Germinal center (tissue), 1 donor: Measurements from ENCODE around the gene FBXO42.

Source experiments
- DNase-seq: peaks from one replicate; pipeline ENCODE4 v3.0.0; 2012; ENCODE audit warnings: mixed read lengths, low spot score

Gene FBXO42

GRCh38 chr1:16204216-16204615 lies 148.1 kb downstream of the FBXO42 start:
- no peak for DNase-seq

GRCh38 chr1:16203550-16203949 lies 148.7 kb downstream of the FBXO42 start:
- DNase-seq, result no peak

DNA sequence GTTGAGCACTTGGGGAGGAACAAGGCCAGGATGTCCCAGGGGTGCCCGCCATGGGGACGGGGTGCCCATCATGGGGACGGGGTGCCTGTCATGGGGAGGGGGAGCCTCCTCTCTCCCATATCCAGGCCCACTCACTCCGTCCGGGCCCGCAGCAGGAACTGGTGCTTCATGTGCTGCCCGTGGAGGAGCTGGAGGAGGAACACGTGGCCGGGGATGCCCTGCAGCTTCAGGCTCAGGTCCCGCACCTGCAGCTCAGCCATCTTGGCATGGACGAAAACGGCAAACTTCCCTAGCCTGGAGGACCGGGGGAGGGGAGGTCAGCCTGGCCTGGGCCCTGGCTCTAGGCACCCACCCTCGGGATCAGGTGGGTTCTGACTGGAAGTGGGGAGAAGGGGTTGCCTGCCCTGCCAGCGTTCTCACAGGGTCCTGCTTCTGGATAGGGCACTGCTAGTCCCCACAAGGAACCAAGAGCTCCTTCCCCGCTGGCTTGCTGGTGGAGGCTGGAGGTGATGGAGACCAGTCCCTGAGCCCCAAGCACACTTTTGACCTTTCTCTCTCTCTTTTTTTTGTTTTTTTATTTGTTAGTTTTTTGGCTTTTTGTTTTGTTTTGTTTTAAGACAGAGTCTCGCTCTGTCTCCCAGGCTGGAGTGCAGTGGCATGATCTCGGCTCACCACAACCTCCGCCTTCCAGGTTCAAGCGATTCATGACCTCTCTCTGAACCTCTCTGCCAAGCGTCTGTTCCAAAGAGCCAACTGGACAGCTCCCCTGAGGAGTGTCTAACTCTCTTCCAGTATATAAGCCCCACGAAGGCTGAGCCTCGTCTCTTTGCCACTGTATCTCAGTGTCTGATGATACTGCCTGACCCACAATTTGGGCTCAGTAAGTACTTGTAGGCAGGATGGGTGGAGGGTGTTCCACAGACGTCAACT lies 149.7 kb downstream of the FBXO42 start:
- DNase-seq, result no peak

DNA sequence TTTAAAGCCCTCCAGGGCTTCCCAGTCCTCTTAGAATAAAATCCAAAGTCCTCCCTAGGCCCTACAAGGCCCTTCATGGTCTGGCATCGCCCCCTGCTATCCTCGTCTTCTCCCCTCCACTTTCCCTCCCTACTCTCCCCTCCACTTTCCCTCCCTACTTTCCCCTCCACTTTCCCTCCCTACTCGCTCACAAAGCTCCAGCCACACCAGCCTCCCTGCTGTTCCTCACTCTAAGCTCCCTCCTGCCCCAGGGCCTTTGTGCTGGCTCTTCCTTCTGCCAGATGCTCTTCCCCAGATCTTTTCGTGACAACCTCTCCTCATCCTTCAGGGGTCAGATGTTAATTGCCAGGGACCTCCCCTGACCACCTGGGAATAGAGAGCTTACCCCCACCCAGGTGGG lies 152.6 kb downstream of the FBXO42 start:
- DNase-seq, result no peak

DNA sequence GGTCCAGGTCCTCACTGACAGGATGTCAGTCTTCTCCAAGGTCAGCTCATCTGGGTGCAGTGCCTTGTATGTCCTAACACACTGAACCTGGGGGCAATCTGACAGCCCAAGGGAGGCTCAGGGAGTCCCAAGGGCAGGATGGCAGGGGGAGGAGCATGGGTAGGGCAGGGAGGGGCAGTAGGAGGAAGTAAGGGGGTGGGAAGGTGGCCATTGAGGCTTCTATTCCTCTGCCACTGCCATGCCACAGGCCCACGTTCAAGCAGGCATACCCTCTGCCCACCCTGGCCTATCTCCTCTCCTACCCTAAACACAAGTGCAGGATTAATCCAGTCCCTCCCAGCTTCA lies 153.2 kb downstream of the FBXO42 start:
- DNase-seq, result no peak

GRCh38 chr1:16198444-16199156 lies 153.7 kb downstream of the FBXO42 start:
- no peak for DNase-seq

DNA sequence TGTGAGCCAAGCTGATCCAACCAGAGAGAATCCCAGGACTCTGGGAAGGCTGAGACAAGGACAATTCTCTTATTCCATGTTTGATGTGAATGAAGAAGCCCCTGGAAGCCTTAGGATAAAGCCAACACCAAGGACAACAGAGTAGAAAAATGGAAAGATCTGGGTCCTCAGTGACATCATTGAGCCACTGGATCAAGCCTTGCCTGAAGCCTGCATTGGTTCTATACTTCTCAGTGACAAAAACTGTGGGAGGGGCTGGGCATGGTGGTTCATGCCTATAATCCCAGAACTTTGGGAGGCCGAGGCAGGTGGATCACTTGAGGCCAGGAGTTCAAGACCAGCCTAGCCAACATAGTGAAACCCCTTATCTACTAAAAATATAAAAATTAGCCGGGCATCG lies 155.4 kb downstream of the FBXO42 start:
- DNase-seq, result no peak
